ENCODE data around the gene KPRP.

KPRP gene

DNA sequence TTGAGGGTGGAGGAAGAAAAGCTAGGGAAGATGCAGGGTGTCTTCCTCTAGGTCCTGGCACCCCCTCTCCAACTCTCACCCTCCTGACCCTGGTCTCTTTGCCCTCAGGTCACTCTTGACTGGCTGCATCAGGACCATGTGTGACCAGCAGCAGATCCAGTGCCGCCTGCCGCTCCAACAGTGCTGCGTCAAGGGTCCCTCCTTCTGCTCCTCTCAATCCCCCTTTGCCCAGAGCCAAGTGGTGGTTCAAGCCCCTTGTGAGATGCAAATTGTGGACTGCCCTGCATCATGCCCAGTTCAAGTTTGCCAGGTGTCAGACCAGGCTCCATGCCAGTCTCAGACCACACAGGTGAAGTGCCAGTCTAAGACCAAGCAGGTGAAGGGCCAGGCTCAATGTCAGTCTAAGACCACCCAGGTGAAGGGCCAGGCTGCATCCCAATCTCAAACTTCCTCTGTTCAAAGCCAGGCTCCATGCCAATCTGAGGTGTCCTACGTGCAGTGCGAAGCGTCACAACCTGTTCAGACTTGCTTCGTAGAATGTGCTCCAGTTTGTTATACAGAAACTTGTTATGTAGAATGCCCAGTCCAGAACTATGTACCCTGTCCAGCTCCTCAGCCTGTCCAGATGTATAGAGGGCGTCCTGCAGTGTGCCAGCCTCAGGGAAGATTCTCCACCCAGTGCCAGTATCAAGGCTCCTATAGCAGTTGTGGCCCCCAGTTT lies 1.8 kb downstream of the KPRP start:
- TF ChIP-seq, protein P1, sequence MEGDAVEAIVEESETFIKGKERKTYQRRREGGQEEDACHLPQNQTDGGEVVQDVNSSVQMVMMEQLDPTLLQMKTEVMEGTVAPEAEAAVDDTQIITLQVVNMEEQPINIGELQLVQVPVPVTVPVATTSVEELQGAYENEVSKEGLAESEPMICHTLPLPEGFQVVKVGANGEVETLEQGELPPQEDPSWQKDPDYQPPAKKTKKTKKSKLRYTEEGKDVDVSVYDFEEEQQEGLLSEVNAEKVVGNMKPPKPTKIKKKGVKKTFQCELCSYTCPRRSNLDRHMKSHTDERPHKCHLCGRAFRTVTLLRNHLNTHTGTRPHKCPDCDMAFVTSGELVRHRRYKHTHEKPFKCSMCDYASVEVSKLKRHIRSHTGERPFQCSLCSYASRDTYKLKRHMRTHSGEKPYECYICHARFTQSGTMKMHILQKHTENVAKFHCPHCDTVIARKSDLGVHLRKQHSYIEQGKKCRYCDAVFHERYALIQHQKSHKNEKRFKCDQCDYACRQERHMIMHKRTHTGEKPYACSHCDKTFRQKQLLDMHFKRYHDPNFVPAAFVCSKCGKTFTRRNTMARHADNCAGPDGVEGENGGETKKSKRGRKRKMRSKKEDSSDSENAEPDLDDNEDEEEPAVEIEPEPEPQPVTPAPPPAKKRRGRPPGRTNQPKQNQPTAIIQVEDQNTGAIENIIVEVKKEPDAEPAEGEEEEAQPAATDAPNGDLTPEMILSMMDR (conservative IDR thresholded peaks at IDR 0.05; ENCODE audit: low read depth, low read length): no peak
- no peak overlapping the region for H3K9ac ChIP-seq
- H3K27me3 ChIP-seq (ENCODE audit: insufficient read depth, low read depth): no peaks in the 10 kb centered on the region
- H4K20me1 ChIP-seq (ENCODE audit: insufficient read depth): no peaks in the 10 kb centered on the region
- no peak overlapping the region for H3K4me3 ChIP-seq (IDR thresholded peaks at IDR 0.05; ENCODE audit: insufficient read depth, low read depth, low read length)
- no peaks in the 10 kb centered on the region for H3K36me3 ChIP-seq (ENCODE audit: insufficient read depth)
- no peaks in the 10 kb centered on the region for H3K79me2 ChIP-seq (ENCODE audit: insufficient read depth, low read depth)
- H3K4me2 ChIP-seq: no peak overlapping the region
- no peaks in the 10 kb centered on the region for H3K4me1 ChIP-seq (ENCODE audit: low read depth, poor library complexity, severe bottlenecking)
- no peak overlapping the region for H3K27ac ChIP-seq
- no peak overlapping the region for H2AFZ ChIP-seq (ENCODE audit: low read depth)

- TF ChIP-seq, protein P1 (conservative IDR thresholded peaks at IDR 0.05; ENCODE audit: low read depth, low read length): no peak
- Histone ChIP-seq H3K27ac (no peak overlapping the region), H3K27me3 (ENCODE audit: insufficient read depth, low read depth) (no peaks in the 10 kb centered on the region), H3K4me3 (IDR thresholded peaks at IDR 0.05; ENCODE audit: insufficient read depth, low read depth, low read length) (no peak overlapping the region), H3K4me1 (ENCODE audit: low read depth, poor library complexity, severe bottlenecking) (no peaks in the 10 kb centered on the region), H4K20me1 (ENCODE audit: insufficient read depth) (no peaks in the 10 kb centered on the region), H2AFZ (ENCODE audit: low read depth) (no peak overlapping the region), H3K36me3 (ENCODE audit: insufficient read depth) (no peaks in the 10 kb centered on the region), H3K9ac (no peak overlapping the region), H3K79me2 (ENCODE audit: insufficient read depth, low read depth) (no peaks in the 10 kb centered on the region), H3K4me2 (no peak overlapping the region)
Observed at GRCh38 chr1:152760551-152761190, 2.8 kb downstream of the KPRP start.

GRCh38 chr1:152761609-152762213 lies 3.9 kb downstream of the KPRP start:
- Histone ChIP-seq H3K9ac (no peak overlapping the region), H3K4me1 (ENCODE audit: low read depth, poor library complexity, severe bottlenecking) (no peaks in the 10 kb centered on the region), H3K27me3 (ENCODE audit: insufficient read depth, low read depth) (no peaks in the 10 kb centered on the region), H2AFZ (ENCODE audit: low read depth) (no peak overlapping the region), H3K27ac (no peak overlapping the region), H3K36me3 (ENCODE audit: insufficient read depth) (no peaks in the 10 kb centered on the region), H4K20me1 (ENCODE audit: insufficient read depth) (no peaks in the 10 kb centered on the region), H3K4me2 (no peak overlapping the region), H3K4me3 (IDR thresholded peaks at IDR 0.05; ENCODE audit: insufficient read depth, low read depth, low read length) (no peak overlapping the region), H3K79me2 (ENCODE audit: insufficient read depth, low read depth) (no peaks in the 10 kb centered on the region)
- TF ChIP-seq, protein P1 (conservative IDR thresholded peaks at IDR 0.05; ENCODE audit: low read depth, low read length): no peak

- Histone ChIP-seq H3K79me2 (ENCODE audit: insufficient read depth, low read depth) (no peaks in the 10 kb centered on the region), H3K27ac (no peak overlapping the region), H3K9ac (no peak overlapping the region), H3K4me1 (ENCODE audit: low read depth, poor library complexity, severe bottlenecking) (no peaks in the 10 kb centered on the region), H3K36me3 (ENCODE audit: insufficient read depth) (no peaks in the 10 kb centered on the region), H3K27me3 (ENCODE audit: insufficient read depth, low read depth) (no peaks in the 10 kb centered on the region), H4K20me1 (ENCODE audit: insufficient read depth) (no peaks in the 10 kb centered on the region), H3K4me3 (IDR thresholded peaks at IDR 0.05; ENCODE audit: insufficient read depth, low read depth, low read length) (no peak overlapping the region), H2AFZ (ENCODE audit: low read depth) (no peak overlapping the region), H3K4me2 (no peak overlapping the region)
- TF ChIP-seq, protein P1 (conservative IDR thresholded peaks at IDR 0.05; ENCODE audit: low read depth, low read length): no peak
Observed at GRCh38 chr1:152768847-152769533, 11.2 kb downstream of the KPRP start.
